HG02938 (cell line): ENCODE data around the gene ZNRD2.

ENCODE experiments used
- ATAC-seq: cut with Tn5 transposase; IDR thresholded peaks from one replicate; pipeline ENCODE4 v1.9.1; 2021; ENCODE audit warnings: mild to moderate bottlenecking, moderate library complexity; ENCODE audit not compliant: unreplicated experiment

The ZNRD2 gene

DNA sequence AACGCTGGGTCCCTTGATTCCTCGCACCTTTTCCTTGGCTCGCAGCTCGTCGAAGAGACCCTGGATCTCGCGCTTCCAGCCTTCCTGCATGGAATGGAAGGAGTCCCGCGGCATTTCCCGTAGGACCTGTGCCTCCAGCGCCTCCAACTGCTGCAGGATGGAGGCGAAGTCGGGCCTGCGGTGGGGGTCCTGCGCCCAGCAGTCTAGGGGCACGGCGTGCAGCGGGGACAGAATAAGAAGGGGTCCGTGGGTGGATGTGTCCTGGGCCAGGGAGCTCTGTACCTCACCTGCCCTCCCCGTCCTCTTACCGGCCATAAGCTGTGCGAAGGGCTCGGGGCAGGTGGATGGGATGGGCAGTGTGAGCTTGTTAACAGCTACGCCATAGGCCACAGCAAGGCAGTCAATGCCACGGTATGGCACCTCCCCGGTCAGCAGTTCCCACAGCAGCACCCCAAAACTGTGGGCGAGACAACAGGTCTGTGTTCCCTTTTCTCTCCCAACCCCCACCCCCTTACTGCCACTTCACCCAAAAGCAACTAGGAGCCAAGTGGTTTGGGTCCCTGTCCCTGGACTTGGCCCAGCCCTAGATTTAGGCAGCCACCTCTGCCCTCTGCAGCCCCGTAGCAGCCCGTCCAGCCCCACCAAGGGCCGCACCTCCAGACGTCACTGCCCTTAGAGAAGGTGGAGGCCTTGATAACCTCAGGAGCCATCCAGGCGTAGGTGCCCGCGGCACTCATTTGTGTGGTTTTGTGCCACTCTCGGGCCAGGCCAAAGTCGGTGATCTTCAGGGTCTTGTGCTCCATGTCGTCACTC lies 37.5 kb downstream of the ZNRD2 start:
- ATAC-seq, result no peak

- ATAC-seq, result no peak
Observed at GRCh38 chr11:65609229-65609628, 39.0 kb downstream of the ZNRD2 start.

- no peak for ATAC-seq
Observed at GRCh38 chr11:65609665-65610064, 39.4 kb downstream of the ZNRD2 start.

GRCh38 chr11:65610404-65610803 lies 40.1 kb downstream of the ZNRD2 start:
- ATAC-seq, result no peak

DNA sequence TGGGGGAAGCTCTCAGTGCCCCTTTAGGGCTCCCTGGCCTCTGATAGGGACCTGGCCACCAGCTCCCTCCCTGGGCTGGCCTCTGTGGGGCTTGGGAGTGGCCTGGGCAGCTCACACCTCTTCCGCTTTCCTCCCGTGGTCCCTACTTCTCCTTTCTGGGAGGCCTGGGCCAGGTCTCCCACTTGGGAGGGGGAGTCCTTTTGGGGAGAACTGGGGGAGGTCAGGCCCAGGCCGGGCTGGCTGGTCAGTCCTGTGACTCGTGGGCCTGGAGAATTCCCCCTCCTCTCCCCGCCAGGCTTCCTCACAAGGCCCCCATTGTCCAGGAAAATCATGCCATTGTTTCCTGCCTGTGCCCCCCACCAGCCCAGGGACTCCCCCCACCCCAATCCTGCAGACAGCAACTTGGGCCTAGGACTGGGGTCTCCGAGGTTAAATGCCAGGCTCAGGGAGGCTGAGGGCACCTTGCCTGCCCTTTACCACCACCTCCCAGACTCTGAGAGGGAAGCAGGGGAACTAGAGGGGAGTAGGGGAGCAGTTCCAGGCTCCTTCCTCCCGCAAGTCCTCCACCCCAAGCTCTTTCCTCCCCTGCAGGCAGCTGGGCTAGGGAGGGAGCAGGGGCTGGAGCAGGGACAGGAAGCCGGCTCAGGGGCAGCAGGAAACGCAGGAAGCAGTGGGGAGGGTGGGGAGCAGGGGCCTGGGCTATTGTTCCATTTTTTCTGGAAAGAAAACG lies 40.9 kb downstream of the ZNRD2 start:
- no peak for ATAC-seq

DNA sequence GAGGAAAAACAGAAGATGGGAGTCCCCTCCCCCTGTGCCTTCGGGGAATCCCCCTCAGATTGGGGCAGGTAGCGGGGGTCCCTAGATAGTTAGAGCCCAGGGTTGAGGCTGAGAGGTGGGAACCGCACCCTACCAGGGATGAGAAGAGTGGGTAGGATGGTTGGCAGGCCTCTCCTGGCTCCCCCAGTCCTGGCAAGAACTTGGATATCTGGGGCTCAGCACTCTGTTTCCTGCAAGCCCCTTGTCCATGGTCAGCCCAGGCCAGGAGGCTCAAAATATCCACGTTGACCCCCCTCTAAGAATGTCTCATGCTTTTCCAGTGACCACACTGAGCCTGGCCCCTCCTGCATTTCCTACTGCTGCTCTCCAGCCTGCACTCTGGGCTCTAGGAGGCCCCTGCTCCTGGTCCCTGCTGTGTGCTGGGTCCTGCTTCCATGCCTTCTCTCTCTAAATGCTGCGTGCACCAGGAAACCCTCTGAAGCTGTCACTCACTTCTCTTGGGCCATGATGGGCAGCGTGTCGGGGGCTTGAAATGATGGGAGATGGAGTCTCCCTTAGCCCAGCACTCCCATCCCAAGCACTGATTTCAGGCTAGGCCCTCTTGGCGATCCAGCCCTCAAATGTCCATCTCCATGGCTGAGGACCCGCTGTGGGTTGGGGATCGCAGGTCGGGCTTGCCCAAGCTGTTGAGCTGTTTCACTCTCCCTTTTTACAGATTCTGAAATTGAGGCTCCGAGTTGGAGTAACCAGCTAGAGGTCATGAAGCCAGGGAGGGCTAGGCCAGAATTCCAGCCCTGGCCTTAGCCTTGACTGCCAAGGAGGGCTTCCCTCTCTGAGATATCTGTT lies 41.7 kb downstream of the ZNRD2 start:
- no peak for ATAC-seq

- ATAC-seq, result no peak
Observed at GRCh38 chr11:65612691-65613090, 42.4 kb downstream of the ZNRD2 start.

GRCh38 chr11:65613091-65613928 lies 43.0 kb downstream of the ZNRD2 start:
- ATAC-seq, result no peak

DNA sequence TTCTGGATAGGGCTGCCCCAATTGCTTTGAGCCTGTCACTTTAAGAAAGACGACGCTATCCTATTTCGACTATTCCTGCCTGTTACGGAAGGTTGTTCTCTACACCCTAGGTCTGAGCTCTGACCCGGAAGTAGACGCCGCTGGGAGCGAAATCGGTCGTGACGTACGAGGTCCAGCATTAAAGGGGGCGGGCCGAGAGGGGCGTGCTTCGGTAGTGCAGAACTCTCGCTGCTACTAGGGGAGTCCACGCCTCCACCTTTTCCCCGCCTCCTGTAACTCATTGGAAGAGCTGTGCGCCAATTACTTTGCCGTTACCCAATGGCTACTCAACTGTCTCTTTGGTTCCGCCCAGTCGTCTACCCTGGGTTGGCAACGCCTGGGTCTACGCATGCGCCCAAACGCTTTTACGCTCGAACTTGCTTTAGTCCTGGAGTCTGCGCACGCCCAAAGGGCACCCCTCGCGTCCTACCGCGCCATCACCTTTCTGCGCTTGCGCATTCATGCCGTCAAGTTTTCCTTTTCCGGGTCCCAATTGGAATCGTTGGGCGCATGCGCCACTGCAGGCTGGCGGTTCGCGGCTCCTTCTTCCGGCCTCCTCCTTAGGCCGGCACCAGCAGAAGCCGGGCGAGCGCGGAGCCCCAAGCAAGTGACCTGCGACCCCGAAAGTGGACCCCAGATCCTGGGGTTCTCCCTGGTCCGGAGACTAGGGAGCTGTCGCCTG lies 45.1 kb downstream of the ZNRD2 start, which contains the start of gene PCNX3:
PCNX3 (plus strand) TSS at position 548 of the 721 bp plus-strand sequence. CDS start 536 bp downstream, outside the sequence.
- ATAC-seq, result peak; percentile 83

DNA sequence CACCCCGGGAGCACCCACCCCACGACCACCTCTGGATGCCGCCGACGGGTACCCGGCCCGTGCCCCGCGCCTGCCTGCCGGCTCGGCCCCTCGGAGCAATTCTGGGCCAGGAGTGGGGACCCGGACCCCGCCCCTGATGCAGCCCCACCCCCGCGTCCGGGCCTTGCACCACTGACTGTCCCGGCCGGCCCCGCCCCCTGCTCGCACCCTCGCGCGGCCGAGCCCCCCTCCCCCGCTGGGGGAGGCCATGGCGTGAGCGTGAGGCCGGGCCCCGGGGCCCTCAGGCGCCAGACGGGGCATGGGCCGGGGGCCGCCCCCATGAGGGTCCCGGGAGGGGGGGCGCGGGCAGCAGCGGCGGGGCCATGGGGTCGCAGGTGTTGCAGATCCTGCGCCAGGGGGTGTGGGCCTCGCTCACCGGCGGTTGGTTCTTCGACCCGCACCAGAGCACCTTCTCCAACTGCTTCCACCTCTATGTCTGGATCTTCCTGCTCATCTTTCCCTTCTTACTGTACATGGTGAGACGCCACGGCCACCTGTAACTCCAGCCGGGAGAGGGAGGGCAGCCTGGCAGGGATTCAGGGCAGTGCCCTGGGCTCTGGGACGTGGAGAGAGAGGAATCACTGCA lies 45.8 kb downstream of the ZNRD2 start:
- peak; percentile 1 for ATAC-seq

DNA sequence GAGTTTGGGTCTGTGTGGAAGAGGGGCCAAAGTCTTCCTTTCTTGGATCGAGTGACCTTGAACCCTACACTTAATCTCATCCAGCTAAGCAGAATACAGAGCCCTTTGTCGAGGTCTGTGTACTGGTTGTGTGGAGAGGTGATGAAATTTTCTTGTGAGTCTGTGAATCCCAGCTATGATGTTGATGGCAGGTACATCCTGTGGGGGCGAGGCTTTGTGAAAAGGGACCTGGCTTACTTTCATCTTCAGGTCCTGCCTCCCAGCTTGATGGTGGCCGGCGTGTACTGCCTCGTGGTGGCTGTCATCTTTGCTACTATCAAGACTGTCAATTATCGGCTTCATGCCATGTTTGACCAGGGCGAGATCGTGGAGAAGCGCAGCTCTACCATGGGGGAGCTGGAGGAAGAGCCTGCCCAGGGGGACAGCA lies 46.3 kb downstream of the ZNRD2 start:
- ATAC-seq, result no peak

- ATAC-seq, result no peak
Observed at GRCh38 chr11:65617136-65617850, 47.0 kb downstream of the ZNRD2 start.

GRCh38 chr11:65617990-65618751 lies 47.9 kb downstream of the ZNRD2 start:
- ATAC-seq, result no peak

GRCh38 chr11:65618763-65619162 lies 48.5 kb downstream of the ZNRD2 start:
- no peak for ATAC-seq

DNA sequence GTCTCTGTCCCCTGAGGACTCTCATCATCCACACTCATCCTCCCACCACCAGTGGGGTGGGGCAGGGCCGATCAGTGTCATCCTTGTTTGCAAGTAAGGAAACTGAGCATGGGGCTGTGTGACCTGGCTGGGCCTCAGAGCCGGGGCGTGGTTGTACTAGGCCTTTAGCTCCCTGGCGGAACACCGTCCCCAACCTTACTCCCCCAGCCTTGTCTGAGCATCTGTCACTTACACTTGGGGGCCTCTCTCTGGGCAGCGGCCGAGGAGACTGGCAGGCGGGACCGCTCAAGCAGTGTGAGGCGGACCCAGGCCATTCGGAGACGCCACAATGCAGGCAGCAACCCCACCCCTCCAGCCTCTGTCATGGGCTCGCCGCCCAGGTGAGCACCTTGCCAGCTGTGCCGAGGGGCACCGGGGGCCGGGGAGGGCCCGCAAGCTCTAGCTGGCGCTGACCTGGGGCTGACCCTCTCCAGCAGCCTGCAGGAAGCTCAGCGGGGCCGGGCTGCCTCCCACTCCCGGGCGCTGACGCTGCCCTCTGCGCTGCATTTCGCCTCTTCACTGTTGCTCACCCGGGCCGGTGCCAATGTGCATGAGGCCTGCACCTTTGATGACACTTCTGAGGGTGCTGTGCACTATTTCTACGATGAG lies 49.1 kb downstream of the ZNRD2 start:
- no peak for ATAC-seq

- ATAC-seq, result no peak
Observed at GRCh38 chr11:65620666-65621065, 50.4 kb downstream of the ZNRD2 start.

- no peak for ATAC-seq
Observed at GRCh38 chr11:65621460-65621859, 51.2 kb downstream of the ZNRD2 start.
